NCI-H1417 (cell line): ENCODE results near the gene KCNJ3.
A peak's percentile ranks its signal among the peaks of the same experiment; 100 is the strongest.

Source experiments
- DNase-seq, 3 experiments: peaks; one replicate each; lab custom pipeline; 2025; lab: John Stamatoyannopoulos, UW

Gene KCNJ3

DNA sequence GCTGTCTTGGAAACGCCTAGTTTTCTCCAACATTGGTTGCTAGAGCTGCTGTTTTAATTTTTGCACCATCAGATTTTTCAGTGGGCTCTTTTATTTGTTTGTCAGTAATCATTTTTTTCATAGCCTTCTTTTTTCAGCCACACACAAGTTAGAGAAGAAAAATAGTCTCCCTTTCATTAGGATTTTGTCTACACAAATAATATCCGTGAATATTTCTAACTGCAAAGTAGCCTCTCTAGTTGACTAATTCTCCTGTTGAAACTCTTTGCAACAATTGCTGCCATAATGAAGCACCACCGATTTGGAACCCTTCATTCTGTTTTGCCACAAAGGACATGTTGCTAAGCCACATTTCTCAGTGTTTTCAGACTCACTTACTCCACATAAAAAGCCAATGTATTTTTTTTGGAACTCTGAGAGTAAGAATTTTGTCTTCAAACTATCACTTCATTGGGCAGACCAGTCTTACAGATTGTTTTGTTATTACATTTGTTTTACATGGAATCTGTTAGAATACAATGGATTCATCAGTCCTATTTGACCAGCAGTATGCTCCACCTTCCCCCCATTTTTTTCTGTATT lies 9.6 kb downstream of the KCNJ3 start:
- DNase-seq, result no peak

GRCh38 chr2:154709215-154709614 lies 10.7 kb downstream of the KCNJ3 start:
- DNase-seq, result peak in 1 of 3 experiments; percentile 22

DNA sequence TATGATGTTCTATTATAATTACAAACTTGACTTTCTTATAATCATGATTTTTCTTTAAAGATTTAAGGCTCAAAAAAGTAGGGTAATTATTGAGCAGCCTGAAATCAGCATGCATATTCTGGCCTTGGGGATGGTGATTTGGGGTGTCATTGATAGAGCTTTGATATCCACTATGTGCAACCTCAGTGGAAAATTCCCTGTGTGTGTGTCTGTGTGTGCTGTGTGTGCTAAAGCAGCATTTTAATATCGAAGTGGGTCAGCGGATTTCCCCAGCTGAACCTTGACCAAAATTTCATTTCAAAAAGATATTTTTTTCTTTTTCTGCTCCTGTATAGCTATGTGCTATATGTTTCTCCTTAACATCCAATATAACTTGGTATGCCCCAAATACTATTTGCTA lies 11.6 kb downstream of the KCNJ3 start:
- DNase-seq, result no peak

GRCh38 chr2:154710685-154711084 lies 12.2 kb downstream of the KCNJ3 start:
- no peak for DNase-seq

GRCh38 chr2:154713675-154714074 lies 15.2 kb downstream of the KCNJ3 start:
- no peak for DNase-seq

GRCh38 chr2:154720651-154721050 lies 22.2 kb downstream of the KCNJ3 start:
- no peak for DNase-seq

- DNase-seq, result peak in 1 of 3 experiments; percentile 25
Observed at GRCh38 chr2:154724194-154724797, 25.8 kb downstream of the KCNJ3 start.

GRCh38 chr2:154740361-154740760 lies 41.9 kb downstream of the KCNJ3 start:
- DNase-seq, result no peak

- no peak for DNase-seq
Observed at GRCh38 chr2:154758871-154759270, 60.4 kb downstream of the KCNJ3 start.

DNA sequence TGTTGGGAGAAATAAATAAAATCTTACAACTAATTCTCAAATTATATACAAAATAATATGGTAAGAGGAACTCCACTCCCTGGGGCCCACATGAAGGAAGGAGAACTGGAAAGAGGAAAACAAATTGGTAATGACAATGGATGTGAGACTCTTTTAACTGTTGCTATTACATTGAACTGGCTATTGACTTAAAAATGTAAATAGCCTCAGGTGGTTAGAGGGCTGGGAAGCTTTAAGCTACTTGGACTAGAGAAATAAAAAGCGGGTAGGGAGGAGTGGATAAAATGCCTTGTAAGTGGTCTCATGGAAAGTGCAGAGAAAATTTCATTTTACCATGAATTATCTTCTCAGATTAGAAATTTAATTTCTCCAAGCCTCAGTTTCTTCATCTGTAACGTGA lies 64.1 kb downstream of the KCNJ3 start:
- DNase-seq, result peak in 1 of 3 experiments; percentile 41

- no peak for DNase-seq
Observed at GRCh38 chr2:154771664-154772284, 73.3 kb downstream of the KCNJ3 start.

- DNase-seq, result no peak
Observed at GRCh38 chr2:154776825-154777224, 78.3 kb downstream of the KCNJ3 start.

DNA sequence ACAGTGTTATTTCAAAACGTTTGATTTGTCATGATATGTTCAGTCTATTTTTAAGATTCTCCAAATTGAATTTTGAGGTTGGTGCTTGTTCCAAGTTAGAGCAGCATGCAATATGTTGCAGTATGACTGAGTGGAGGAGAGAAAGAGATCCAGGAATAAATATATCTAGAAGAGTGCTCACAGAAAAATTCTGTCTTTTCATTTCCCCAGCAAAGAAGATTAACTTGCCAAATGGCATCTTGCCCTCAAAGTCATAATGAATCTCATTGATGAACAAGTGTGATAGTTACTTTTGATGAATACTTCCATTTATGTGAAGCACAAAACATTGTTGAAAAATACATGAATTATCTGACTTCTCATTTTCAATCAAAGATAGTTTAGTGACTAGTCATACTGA lies 95.9 kb downstream of the KCNJ3 start:
- DNase-seq, result no peak

DNA sequence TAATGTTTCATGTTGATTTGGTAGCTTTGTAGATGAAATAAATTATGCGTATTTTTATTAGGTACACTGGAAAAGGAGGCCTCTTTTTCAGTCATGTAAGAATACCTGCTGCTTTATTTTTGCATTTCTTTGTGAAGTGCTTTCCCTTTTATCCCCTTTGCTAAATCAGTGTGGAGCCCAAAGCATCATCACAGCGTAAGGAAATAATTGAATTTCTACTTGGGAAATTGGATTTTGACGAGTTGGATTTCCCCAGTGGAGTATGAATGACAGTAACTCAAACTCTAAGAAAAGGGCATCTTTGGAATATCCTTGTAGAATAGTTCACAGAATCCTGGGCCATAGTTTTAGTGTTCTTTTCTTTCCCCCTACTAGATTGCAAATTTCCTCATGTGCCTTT lies 97.2 kb downstream of the KCNJ3 start:
- no peak for DNase-seq

DNA sequence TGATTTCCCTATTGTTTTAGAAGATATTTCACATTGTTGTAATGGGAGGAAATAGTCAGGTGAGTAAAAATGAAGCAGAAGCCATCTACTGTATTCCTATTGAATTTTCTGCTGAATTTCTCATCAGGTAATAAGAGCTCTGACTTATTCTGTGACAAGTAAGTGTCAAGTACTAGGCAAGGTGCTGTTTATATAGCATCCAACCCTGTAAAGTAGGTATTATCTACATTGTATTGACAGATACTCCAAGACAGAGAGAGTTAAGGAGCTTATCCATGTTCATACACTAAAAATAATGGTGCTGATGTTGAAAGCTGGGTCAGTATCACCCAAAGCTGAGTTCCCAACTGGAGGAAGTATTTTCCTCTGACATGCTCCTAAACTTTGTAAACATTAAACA lies 106.0 kb downstream of the KCNJ3 start:
- DNase-seq, result no peak

GRCh38 chr2:154813636-154814035 lies 115.1 kb downstream of the KCNJ3 start:
- no peak for DNase-seq

DNA sequence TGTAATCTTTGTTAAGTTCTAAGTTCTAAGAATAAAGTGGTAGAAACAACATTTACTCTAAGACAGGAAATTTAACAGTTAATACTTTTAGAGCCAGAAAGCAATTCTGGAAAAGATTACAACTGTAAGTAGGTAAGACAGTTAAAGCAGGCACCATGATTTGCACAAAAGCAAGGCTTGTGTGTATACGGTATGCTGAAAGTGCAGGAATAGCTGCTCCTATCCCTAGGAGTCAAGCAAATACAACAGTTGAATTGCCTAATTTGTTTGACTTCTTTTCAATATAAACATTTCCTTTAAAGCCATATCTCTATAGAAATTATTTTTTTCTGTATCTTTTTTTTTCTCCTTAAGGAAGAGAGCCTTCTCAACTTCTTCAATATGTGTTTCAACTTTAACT lies 116.4 kb downstream of the KCNJ3 start:
- peak in 1 of 3 experiments; percentile 10 for DNase-seq

DNA sequence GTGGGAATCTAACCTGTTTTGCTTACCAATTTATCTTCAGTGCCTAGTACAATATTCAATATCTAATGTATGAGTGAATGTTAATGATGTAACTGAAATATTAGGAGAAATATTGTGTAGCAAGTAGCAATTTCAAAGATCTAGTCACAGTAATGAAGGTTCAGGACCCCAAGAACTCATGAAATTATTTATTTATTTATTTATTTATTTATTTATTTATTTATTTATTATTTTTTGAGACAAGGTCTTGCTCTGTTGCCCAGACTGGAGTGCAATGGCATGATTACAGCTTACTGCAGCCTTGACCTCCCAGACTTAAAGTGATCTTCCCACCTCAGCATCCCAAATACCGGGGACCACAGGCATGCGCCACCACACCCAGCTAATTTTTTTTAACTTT lies 126.9 kb downstream of the KCNJ3 start:
- no peak for DNase-seq

DNA sequence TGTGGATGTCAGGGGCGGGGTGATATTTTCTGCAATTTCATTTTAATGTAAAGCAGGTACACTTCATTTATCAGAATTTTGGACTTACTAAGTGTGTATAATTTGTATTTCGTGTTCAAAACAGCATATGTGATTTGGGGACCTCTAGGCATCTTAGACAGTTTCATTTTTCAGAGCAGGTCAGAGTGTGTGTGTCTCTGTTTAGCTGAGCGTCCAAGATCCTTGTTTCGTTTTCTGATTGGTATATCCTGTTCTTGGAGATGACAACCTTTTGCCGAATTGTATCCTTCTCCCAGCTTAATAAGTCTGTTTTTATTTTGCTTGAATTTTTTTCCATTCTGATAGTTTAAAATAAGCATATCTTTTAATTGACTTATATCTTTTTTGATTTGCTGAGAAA lies 128.3 kb downstream of the KCNJ3 start:
- no peak for DNase-seq

GRCh38 chr2:154827286-154827685 lies 128.8 kb downstream of the KCNJ3 start:
- DNase-seq, result no peak

DNA sequence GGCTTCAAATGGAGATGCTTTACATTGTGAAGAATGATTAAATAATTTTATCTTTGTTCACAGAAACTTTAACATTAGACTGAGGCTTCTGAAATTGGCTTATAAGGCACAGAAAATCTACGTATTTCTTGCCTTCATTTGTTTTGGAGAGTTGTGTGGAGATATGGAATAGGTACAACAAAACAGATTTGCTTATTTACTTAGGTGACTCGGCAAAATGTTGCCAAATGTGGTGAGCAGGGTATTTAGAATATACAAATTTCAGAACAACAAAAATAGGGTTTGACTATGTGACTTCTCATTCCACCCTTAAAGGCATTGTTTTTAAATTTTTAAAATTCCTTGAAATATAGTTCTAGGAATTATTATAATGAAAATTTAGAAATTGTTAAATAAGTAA lies 134.2 kb downstream of the KCNJ3 start:
- DNase-seq, result no peak

DNA sequence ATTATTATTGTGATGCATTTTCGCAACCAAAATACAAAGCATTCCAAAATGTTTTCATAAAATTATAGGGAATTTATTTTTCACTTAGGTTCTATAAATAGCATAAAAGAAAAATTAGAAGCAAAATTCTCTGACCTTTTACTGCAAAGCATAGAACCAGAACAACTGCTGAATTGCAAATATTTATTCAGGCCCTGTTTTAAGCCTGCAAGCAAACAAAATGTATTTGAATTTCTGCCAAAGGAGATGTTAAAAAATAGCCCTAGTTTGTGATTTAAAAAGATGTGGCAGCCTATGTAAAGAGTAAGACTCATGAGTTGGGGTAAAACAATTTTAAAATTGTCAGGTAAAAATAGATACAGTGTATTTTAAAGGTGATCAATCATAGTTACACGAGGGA lies 138.1 kb downstream of the KCNJ3 start:
- peak in 1 of 3 experiments; percentile 49 for DNase-seq

GRCh38 chr2:154837035-154837434 lies 138.5 kb downstream of the KCNJ3 start:
- DNase-seq, result no peak

DNA sequence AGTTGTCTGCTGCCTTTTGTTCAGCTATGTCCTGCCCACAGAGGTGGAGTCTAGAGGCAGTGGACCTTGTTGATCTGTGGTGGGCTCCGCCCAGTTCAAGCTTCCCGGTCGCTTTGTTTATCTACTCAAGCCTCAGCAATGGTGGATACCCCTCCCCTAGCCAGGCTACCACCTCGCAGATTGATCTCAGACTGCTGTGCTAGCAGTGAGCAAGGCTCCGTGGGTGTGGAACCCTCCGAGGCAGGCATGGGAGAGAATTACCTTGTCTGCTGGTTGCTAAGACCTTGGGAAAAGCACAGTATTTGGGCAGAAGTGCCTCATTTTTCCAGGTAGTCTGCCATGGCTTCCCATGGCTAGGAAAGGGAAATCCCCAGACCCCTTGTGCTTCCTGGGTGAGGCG lies 146.0 kb downstream of the KCNJ3 start:
- no peak for DNase-seq
